H4 (cell line): Measurements from ENCODE around the gene COL9A1. TPM values are rescaled to one million over a fixed set of nuclear protein-coding genes. Genes with fewer than 3 reads are reported as not detected.

Experiments used
- DNase-seq: peaks from one replicate; pipeline ENCODE4 v3.0.0-alpha.2; 2015; ENCODE audit warnings: low spot score
- total RNA-seq: library from RNA; depleted of rRNA; stranded (reverse); fragments of >200 nt; shearing (Covaris generic); gene quantifications from 2 replicates; pipeline ENCODE4 v1.2.3, GENCODE V29; 2014; rRNA removed

The COL9A1 gene
- total RNA-seq, 1 experiment from 2014 or later = not detected

GRCh38 chr6:70172252-70172651 is 130.6 kb downstream of the COL9A1 start:
- no peak for DNase-seq

- no peak for DNase-seq
Observed at GRCh38 chr6:70171236-70171635, 131.6 kb downstream of the COL9A1 start.

DNA sequence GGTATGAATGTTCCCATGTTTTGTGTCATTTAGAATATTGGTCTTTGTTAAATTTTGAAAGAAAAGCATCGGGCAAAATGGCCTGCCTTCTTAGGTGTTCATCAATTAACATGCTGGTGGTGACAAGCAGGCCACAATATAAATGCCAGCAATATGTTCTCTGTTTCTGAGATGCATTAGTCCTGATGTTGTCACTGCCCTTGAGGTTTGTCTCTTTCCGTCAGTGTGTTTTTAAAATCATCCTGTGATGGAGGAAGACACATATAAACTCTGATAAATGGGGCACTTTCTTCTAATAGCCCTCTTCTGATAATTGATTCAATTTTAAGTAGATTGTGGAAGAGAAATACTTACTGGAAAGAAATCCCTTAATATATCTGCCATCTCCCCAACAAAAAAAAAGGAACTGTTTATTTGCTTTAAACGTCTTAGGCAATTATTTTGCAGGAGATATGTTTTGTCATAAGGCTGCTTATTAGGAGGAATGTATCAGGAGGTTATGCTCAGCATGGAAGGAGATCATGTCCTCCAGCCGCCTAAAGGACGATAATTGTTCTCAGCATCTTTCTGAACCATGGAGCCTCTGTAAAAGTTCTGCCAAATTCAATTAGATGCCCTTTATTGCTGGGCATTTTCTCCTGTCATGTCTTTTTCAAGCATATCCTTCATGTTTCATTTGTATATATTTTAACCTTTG is 134.1 kb downstream of the COL9A1 start:
- DNase-seq = no peak

Other genes with a start within 250 kb of the COL9A1 start
- 15.3 and 17.5 TPM in 2 replicates for gene FAM135A, start 110.4 kb upstream of the COL9A1 start, total RNA-seq